Testis (tissue), 3 donors: ENCODE data around the gene NRCAM. TPM values are rescaled to one million over a fixed set of nuclear protein-coding genes. Genes with fewer than 3 reads are reported as not detected.

Source experiments
- DNase-seq: peaks from one replicate; pipeline ENCODE4 v3.0.0-alpha.2; 2019
- H3K27ac ChIP-seq, 2 donors: fragments of 200-600 bp; sonication (generic); one replicate each; pipeline ENCODE4 v1.5.1; 2019
- H3K27me3 ChIP-seq: fragments of 200-600 bp; sonication (generic); one replicate; pipeline ENCODE4 v1.5.1; 2019
- H3K36me3 ChIP-seq: fragments of 200-600 bp; sonication (generic); one replicate; pipeline ENCODE4 v1.5.1; 2017; ENCODE audit warnings: low read depth; ENCODE audit errors: missing control alignments
- H3K4me1 ChIP-seq: fragments of 200-600 bp; sonication (generic); one replicate; pipeline ENCODE4 v1.5.1; 2019
- H3K4me3 ChIP-seq, 2 donors: fragments of 200-600 bp; sonication (generic); one replicate each; pipeline ENCODE4 v1.5.1; 2017 to 2019
- H3K9me3 ChIP-seq: fragments of 200-600 bp; sonication (generic); one replicate; pipeline ENCODE4 v1.5.1; 2017
- POLR2A ChIP-seq: fragments of 450-650 bp; IDR thresholded peaks from one replicate; pipeline ENCODE4 v1.6.1; 2017; ENCODE audit warnings: antibody characterized with exemption, mild to moderate bottlenecking, moderate library complexity
- WGBS, 2 donors: methylation state at CpG; one replicate each; pipeline ENCODE4 v1.1.5; 2018; 5-methylcytosine and 5-hydroxymethylcytosine counted together
- intact Hi-C: fragments of 100-400 bp; cut with DNase I; formaldehyde crosslinking; loops from one replicate; pipeline ENCODE4 v1.15.1; 2023; ENCODE audit warnings: low total_unique reads
- polyA plus RNA-seq: library from polyadenylated mRNA; stranded (reverse); fragments of 350-450 nt; fragmentation: Illumina TruSeq; extraction: RNeasy Lipid Tissue Mini Kit (QIAGEN cat#74804); gene quantifications from one replicate; pipeline ENCODE4 v1.2.3, GENCODE V29; 2014; ENCODE audit warnings: low read depth, low replicate concordance; ENCODE audit not compliant: insufficient read depth
- total RNA-seq, 2 donors: library from RNA; depleted of rRNA; stranded (reverse); fragments of >200 nt; gene quantifications; one replicate each; pipeline ENCODE4 v1.2.3, GENCODE V29; 2016
- TF ChIP-seq, protein P1 (sequence below), 3 experiments: fragments of 450-650 bp in 2 of 3; fragments of 200-600 bp in 1 of 3; sonication (generic) in 1 of 3; IDR thresholded peaks; one replicate each; pipeline ENCODE4 v1.5.1; 2016 to 2019; ENCODE audit warnings: antibody characterized with exemption in 3 of 3, mild to moderate bottlenecking in 2 of 3, moderate library complexity in 1 of 3

The NRCAM gene
- total and polyA plus RNA-seq, 3 donors from 2014 or later = 7.4 to 11.4 (median 7.6) TPM

DNA sequence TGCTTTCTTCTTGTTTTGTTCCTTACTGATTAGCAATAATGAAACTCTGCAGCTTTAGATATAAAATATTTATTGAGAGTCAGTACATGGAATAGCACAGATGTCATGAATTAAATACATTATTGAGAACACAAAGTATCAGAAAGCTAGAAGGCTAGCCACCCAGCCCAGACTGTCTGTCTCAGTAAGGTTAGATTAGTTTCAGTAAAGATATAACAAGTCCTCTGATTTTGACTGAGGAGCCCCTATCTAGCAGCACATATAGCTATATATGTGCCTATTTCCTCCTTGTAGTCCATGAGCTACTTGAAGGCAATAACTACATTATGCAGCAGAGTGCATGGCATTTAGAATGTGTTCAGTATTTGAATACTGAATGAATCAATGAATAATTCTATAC, 81.3 kb downstream of the NRCAM start:
- H3K9me3 ChIP-seq = no peaks in the 10 kb centered on the region
- no peaks in the 10 kb centered on the region for H3K27me3 ChIP-seq
- no peak for TF ChIP-seq POLR2A
- TF ChIP-seq, protein P1, sequence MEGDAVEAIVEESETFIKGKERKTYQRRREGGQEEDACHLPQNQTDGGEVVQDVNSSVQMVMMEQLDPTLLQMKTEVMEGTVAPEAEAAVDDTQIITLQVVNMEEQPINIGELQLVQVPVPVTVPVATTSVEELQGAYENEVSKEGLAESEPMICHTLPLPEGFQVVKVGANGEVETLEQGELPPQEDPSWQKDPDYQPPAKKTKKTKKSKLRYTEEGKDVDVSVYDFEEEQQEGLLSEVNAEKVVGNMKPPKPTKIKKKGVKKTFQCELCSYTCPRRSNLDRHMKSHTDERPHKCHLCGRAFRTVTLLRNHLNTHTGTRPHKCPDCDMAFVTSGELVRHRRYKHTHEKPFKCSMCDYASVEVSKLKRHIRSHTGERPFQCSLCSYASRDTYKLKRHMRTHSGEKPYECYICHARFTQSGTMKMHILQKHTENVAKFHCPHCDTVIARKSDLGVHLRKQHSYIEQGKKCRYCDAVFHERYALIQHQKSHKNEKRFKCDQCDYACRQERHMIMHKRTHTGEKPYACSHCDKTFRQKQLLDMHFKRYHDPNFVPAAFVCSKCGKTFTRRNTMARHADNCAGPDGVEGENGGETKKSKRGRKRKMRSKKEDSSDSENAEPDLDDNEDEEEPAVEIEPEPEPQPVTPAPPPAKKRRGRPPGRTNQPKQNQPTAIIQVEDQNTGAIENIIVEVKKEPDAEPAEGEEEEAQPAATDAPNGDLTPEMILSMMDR (IDR thresholded peaks at IDR 0.05) = no peak
- no peak for DNase-seq
- H3K36me3 ChIP-seq = no peaks in the 10 kb centered on the region
- no peak overlapping the region for H3K4me3 ChIP-seq
- no peaks in the 10 kb centered on the region for H3K4me1 ChIP-seq
- no peak overlapping the region for H3K27ac ChIP-seq
- intact Hi-C loops = no loop called here

DNA sequence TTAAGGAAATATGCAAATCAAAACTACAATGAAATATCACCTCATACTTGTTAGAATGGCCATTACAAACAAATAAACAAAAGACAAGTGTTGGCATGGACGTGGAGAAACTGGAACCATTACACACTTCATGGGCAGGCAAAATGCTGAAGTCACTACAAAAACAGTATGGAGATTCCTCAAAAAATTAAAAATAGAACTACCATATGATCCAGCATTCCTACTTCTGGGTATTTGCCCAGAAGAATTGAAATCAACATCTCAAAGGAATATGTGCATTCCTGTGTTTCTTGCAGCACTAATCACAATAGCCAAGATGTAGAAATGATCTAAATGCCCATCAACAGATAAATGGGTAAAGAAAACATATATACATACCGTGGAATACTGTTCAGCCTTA, 83.6 kb downstream of the NRCAM start:
- 81 to 85% methylated on average over 2 of the region's 2 CpGs for WGBS, 2 donors
- TF ChIP-seq POLR2A = no peak
- TF ChIP-seq, protein P1 (IDR thresholded peaks at IDR 0.05) = no peak
- intact Hi-C loops = no loop called here

DNA sequence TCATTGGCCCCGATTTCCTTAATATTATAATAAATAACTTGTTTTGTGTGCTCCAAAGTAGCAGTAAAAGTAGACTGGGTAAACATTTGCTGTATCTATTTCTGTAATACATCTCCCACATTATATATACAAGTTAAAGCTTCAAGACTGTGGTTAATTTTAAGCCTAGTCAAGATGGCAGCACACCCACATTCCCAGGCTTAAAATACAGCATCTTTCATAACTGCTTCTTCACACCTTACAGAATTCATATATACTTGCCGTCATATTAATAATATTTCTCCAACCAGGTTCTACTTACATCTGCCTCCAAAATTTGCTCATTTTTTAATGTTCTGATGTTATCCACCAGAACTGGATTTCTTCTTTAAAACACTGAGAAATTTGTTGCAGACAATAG, 85.6 kb downstream of the NRCAM start:
- Histone ChIP-seq H3K27me3 (no peaks in the 10 kb centered on the region), H3K4me1 (no peaks in the 10 kb centered on the region), H3K9me3 (no peaks in the 10 kb centered on the region), H3K36me3 (no peaks in the 10 kb centered on the region), H3K4me3 (no peak overlapping the region), H3K27ac (no peak overlapping the region)
- intact Hi-C loops = no loop called here
- no peak for DNase-seq
- no peak for TF ChIP-seq POLR2A
- TF ChIP-seq, protein P1 (IDR thresholded peaks at IDR 0.05) = no peak
- 72 to 93% methylated on average over 2 of the region's 2 CpGs for WGBS, 2 donors

More for the DNA sequence above, 83.6 kb downstream of the NRCAM start:
- H3K27me3 ChIP-seq = no peaks in the 10 kb centered on the region
- no peak overlapping the region for H3K27ac ChIP-seq
- no peak for DNase-seq
- no peaks in the 10 kb centered on the region for H3K4me1 ChIP-seq
- H3K36me3 ChIP-seq = no peaks in the 10 kb centered on the region
- no peak overlapping the region for H3K4me3 ChIP-seq
- no peaks in the 10 kb centered on the region for H3K9me3 ChIP-seq

DNA sequence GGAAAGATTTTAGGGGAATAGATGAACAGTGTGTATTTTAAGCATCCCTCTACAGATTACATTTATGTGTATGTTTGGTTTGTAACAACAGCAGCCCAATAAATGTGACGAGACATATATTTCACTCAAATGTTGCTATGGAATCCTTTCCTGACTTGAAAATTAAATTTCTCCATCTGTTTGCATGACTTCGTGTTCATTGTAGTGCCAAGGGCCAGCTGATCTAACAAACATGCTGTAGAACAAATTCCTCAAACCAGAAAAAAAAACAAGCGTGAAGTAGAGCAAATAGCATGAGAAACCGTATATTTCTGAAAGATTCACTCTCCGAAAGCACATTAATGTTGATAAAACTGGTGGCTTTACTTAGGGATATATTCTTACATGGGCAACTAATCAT, 87.8 kb downstream of the NRCAM start:
- 87 to 88% methylated on average over 5 of the region's 5 CpGs for WGBS, 2 donors
- Histone ChIP-seq H3K9me3 (no peaks in the 10 kb centered on the region), H3K4me3 (no peak overlapping the region), H3K4me1 (no peaks in the 10 kb centered on the region), H3K27me3 (no peaks in the 10 kb centered on the region), H3K27ac (no peak overlapping the region), H3K36me3 (no peaks in the 10 kb centered on the region)
- DNase-seq = no peak
- intact Hi-C loops = no loop called here
- no peak for TF ChIP-seq POLR2A
- TF ChIP-seq, protein P1 (IDR thresholded peaks at IDR 0.05) = no peak

DNA sequence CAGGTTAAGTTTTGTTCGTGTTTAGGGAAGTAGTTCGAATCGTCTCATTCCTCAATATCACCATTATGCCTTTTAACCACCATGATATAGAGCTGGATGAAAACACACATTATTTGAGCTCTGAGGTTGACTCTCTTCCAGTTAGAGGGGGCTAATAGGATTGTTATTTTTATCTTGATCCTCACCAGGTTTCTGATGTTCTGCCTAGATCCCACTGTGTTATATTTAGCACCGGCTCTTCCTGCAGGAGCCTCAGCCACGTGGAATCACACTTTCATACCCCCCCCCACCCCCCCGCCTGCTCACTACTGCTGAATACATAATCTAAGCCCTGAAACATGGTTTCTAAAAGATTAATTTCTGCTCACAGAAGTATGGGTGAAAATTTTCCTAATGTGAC, 88.3 kb downstream of the NRCAM start:
- 77 to 79% methylated on average over 6 of the region's 6 CpGs for WGBS, 2 donors
- no peak for DNase-seq

More for the DNA sequence above, 88.3 kb downstream of the NRCAM start:
- intact Hi-C loops = no loop called here
- H3K4me1 ChIP-seq = no peaks in the 10 kb centered on the region
- H3K36me3 ChIP-seq = no peaks in the 10 kb centered on the region
- no peaks in the 10 kb centered on the region for H3K27me3 ChIP-seq
- no peak overlapping the region for H3K27ac ChIP-seq
- TF ChIP-seq POLR2A = no peak
- TF ChIP-seq, protein P1 (IDR thresholded peaks at IDR 0.05) = no peak
- H3K4me3 ChIP-seq = no peak overlapping the region
- no peaks in the 10 kb centered on the region for H3K9me3 ChIP-seq
